Natural killer cell (primary cell): Measurements from ENCODE around the gene CEP290. TPM values are rescaled to one million over a fixed set of nuclear protein-coding genes. Genes with fewer than 3 reads are reported as not detected.

Experiments
- ATAC-seq, 3 donors: fragments of 150-1000 bp in 2 of 3; fragments of 200-7000 bp in 1 of 3; cut with Tn5 transposase; 1 replicate in 1 of 3; 2 replicates in 2 of 3; pipeline ENCODE4 v1.10.0; 2021; ENCODE audit warnings: mild to moderate bottlenecking in 2 of 3, moderate library complexity in 2 of 3
- DNase-seq, 2 donors: peaks; one replicate each; pipeline versions ENCODE4 v3.0.0 to v3.0.0-alpha.2; 2013 to 2021; ENCODE audit warnings: mixed read lengths in 1 of 2
- H3K27ac ChIP-seq: one replicate; pipeline ENCODE4 v1.5.1; 2013; ENCODE audit warnings: mild to moderate bottlenecking, low read length
- H3K27me3 ChIP-seq: one replicate; pipeline ENCODE4 v1.6.1; 2013; ENCODE audit warnings: low read length; ENCODE audit not compliant: control insufficient read depth, insufficient read depth
- H3K36me3 ChIP-seq: one replicate; pipeline ENCODE4 v1.6.1; 2013; ENCODE audit warnings: low read length; ENCODE audit not compliant: control insufficient read depth, insufficient read depth
- H3K4me1 ChIP-seq: one replicate; pipeline ENCODE4 v1.6.1; 2013; ENCODE audit warnings: low read length; ENCODE audit not compliant: control insufficient read depth, insufficient read depth
- H3K4me3 ChIP-seq: one replicate; pipeline ENCODE4 v1.5.1; 2013; ENCODE audit warnings: low read length
- H3K9me3 ChIP-seq: one replicate; pipeline ENCODE4 v1.6.1; 2013; ENCODE audit warnings: low read length; ENCODE audit not compliant: control insufficient read depth, insufficient read depth
- H3K27ac Mint-ChIP-seq, 2 donors: one replicate each; pipeline ENCODE4 v1.8.0; 2022; ENCODE audit warnings: mild to moderate bottlenecking in 2 of 2, mixed read lengths in 2 of 2, moderate library complexity in 1 of 2
- H3K27me3 Mint-ChIP-seq, 2 donors: one replicate each; pipeline ENCODE4 v1.8.0; 2022; ENCODE audit warnings: low read depth in 2 of 2, mixed read lengths in 2 of 2
- H3K36me3 Mint-ChIP-seq: one replicate; pipeline ENCODE4 v1.8.0; 2022; ENCODE audit warnings: mixed read lengths
- H3K4me1 Mint-ChIP-seq, 2 donors: one replicate each; pipeline ENCODE4 v1.8.0; 2022; ENCODE audit warnings: mixed read lengths in 2 of 2
- H3K4me3 Mint-ChIP-seq: one replicate; pipeline ENCODE4 v1.8.0; 2022; ENCODE audit warnings: mild to moderate bottlenecking, moderate library complexity, mixed read lengths
- H3K9me3 Mint-ChIP-seq, 2 donors: one replicate each; pipeline ENCODE4 v1.8.0; 2022; ENCODE audit warnings: mixed read lengths in 2 of 2
- WGBS: methylation state at CpG from one replicate; pipeline ENCODE4 v1.1.7; 2013; ENCODE audit warnings: missing lambda C conversion rate; ENCODE audit not compliant: insufficient coverage; 5-methylcytosine and 5-hydroxymethylcytosine counted together
- intact Hi-C: fragments of 100-400 bp; cut with micrococcal nuclease; formaldehyde crosslinking; loops from one replicate; pipeline ENCODE4 v1.14.2; 2022
- total RNA-seq, 4 donors: library from RNA; stranded (reverse); fragments of 120-200 nt in 1 of 4; gene quantifications; one replicate each; pipeline versions ENCODE4 v1.2.3 to v1.2.4, GENCODE V29; 2013 to 2022
- TF ChIP-seq, protein P1 (sequence below): fragments of 200-600 bp; IDR thresholded peaks from one replicate; pipeline ENCODE4 v1.8.0; 2022; ENCODE audit warnings: antibody characterized with exemption

CEP290 gene, protein sequence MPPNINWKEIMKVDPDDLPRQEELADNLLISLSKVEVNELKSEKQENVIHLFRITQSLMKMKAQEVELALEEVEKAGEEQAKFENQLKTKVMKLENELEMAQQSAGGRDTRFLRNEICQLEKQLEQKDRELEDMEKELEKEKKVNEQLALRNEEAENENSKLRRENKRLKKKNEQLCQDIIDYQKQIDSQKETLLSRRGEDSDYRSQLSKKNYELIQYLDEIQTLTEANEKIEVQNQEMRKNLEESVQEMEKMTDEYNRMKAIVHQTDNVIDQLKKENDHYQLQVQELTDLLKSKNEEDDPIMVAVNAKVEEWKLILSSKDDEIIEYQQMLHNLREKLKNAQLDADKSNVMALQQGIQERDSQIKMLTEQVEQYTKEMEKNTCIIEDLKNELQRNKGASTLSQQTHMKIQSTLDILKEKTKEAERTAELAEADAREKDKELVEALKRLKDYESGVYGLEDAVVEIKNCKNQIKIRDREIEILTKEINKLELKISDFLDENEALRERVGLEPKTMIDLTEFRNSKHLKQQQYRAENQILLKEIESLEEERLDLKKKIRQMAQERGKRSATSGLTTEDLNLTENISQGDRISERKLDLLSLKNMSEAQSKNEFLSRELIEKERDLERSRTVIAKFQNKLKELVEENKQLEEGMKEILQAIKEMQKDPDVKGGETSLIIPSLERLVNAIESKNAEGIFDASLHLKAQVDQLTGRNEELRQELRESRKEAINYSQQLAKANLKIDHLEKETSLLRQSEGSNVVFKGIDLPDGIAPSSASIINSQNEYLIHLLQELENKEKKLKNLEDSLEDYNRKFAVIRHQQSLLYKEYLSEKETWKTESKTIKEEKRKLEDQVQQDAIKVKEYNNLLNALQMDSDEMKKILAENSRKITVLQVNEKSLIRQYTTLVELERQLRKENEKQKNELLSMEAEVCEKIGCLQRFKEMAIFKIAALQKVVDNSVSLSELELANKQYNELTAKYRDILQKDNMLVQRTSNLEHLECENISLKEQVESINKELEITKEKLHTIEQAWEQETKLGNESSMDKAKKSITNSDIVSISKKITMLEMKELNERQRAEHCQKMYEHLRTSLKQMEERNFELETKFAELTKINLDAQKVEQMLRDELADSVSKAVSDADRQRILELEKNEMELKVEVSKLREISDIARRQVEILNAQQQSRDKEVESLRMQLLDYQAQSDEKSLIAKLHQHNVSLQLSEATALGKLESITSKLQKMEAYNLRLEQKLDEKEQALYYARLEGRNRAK (N-terminal part only)
- 10 to 100 TPM; 14.3 to 23.6 (median 18.7) TPM for total RNA-seq
- total RNA-seq (2013) = 27.5 TPM

DNA sequence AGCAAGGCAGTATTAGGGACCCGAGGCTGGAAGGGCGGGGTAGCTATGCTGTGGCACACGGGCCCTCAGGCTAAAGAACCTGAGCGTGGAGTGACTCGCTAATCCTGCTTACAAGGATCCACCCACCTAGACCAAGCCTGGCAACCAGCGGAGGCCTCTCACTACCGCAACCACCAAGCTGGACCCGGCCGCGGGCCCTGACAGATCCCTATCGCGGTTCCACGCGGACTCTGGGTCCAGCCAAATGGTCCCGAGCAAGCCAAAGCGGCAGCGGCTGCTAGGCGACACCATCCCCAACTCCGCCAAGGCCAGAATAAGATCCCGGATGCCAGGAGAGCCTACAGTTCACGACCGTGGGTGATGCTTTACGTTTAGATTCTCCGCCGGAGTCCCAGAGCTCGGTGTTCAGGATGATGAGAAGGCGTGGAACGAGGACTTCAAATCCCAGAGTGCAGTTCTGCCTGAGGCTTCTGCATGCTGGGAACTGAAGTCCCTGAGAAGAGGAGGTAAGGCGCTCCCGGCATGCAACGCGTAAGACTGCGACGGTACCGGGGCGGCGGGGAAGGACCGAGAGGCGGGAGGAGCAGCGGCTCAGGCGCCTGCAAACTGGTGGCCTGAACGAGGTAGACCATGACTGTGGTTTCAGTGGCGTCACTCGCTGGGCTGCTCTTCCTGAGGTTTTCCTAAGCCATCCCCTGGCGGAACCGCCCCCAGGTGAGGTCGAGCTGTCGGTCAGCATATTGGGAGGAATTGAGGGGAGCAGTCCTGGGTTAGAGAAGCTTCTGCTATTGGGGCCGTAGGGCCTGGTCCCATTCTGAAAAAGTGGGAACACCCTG lies at the start of gene CEP290, which contains the start of gene TMTC3:
Gene CEP290 (minus strand): TSS at position 315 of the 836 bp plus-strand sequence. CDS start 781 bp downstream, outside the sequence.
Gene TMTC3 (plus strand): TSS at position 534 of the 836 bp plus-strand sequence. CDS start 6,009 bp downstream, outside the sequence.
- H3K27ac ChIP-seq = peak within 1 kb of the TSS; percentile 87

DNA sequence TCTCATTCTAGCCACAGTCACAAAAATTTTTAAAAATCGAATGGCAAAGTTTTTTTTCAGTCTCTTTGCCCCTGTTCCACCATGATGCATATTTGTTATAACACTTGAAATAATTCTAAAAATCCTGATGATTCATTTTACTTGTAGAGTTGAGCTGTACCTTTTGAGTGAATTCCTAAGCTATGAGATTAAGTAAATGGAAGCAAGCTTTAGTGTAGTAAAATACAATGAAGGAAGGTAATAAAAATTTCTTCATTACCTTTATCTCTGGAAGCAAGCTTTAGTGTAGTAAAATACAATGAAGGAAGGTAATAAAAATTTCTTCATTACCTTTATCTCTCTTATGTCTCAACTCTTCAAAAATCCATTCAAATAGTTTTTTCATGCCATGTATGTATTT lies 46.3 kb upstream of the CEP290 start:
- Histone ChIP-seq H3K4me3 (no peak overlapping the region), H3K9me3 (no peaks in the 10 kb centered on the region), H3K4me1 (no peaks in the 10 kb centered on the region), H3K27me3 (no peaks in the 10 kb centered on the region), H3K27ac (no peak overlapping the region), H3K36me3 (peaks cover 13% of the 10 kb centered on the region)
- WGBS = 100% methylated on average over 1 of the region's 1 CpG
- TF ChIP-seq, protein P1, sequence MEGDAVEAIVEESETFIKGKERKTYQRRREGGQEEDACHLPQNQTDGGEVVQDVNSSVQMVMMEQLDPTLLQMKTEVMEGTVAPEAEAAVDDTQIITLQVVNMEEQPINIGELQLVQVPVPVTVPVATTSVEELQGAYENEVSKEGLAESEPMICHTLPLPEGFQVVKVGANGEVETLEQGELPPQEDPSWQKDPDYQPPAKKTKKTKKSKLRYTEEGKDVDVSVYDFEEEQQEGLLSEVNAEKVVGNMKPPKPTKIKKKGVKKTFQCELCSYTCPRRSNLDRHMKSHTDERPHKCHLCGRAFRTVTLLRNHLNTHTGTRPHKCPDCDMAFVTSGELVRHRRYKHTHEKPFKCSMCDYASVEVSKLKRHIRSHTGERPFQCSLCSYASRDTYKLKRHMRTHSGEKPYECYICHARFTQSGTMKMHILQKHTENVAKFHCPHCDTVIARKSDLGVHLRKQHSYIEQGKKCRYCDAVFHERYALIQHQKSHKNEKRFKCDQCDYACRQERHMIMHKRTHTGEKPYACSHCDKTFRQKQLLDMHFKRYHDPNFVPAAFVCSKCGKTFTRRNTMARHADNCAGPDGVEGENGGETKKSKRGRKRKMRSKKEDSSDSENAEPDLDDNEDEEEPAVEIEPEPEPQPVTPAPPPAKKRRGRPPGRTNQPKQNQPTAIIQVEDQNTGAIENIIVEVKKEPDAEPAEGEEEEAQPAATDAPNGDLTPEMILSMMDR = no peak
- H3K36me3 Mint-ChIP-seq = peaks cover 6% of the 10 kb centered on the region
- H3K27ac Mint-ChIP-seq = no peak overlapping the region
- no peaks in the 10 kb centered on the region for H3K27me3 Mint-ChIP-seq
- no peak overlapping the region for H3K4me3 Mint-ChIP-seq
- H3K4me1 Mint-ChIP-seq = no peaks in the 10 kb centered on the region
- DNase-seq = no peak
- ATAC-seq = no peak
- no peaks in the 10 kb centered on the region for H3K9me3 Mint-ChIP-seq
- intact Hi-C loops = no loop called here

More for the DNA sequence above, at the start of gene CEP290, which contains the start of gene TMTC3:
- Mint-ChIP-seq H3K27me3 (no peaks in the 10 kb centered on the region), H3K9me3 (no peaks in the 10 kb centered on the region), H3K4me3 (peak within 1 kb of the TSS; percentile 98), H3K4me1 (peaks cover 25 to 49% of the 10 kb centered on the region in 2 donors), H3K27ac (peak within 1 kb of the TSS; percentile 90 to 91), H3K36me3 (no peaks in the 10 kb centered on the region)
- peak within 1 kb of the TSS; percentile 67 for H3K4me3 ChIP-seq
- TF ChIP-seq, protein P1 = no peak
- DNase-seq = peak; percentile 82 to 98
- no peaks in the 10 kb centered on the region for H3K9me3 ChIP-seq
- peaks cover 11% of the 10 kb centered on the region for H3K4me1 ChIP-seq
- no peaks in the 10 kb centered on the region for H3K27me3 ChIP-seq
- H3K36me3 ChIP-seq = no peaks in the 10 kb centered on the region
- intact Hi-C loops = loop anchor here (1.0 to 5.0 kb wide), 2 partner anchors 107 to 1385 kb away; partner anchors contain the start of gene POC1B
- whole genome bisulfite sequencing = under 1% methylated on average over 49 of the region's 49 CpGs
- ATAC-seq = peak; percentile 95 to 99 (median 96)

DNA sequence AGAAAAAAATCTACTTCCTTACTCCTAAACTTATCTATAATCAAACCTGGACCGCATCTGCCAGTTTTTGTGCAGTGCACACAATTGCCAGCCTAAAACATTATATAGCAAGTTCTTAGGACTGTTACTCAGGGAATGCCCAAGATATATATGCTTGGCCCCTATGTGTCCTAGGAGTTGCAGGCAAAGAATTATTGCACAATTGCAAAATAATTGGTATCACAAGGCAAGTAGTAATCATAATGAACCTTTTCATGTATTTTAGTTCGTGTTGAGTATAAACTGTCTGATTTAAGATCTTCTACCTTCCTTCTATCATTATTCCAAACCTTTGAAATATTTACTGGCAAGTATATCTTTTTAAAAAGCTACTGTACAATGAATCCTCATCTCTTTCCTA lies 45.7 kb upstream of the CEP290 start:
- H3K36me3 ChIP-seq = peaks cover 13% of the 10 kb centered on the region
- no peaks in the 10 kb centered on the region for H3K27me3 Mint-ChIP-seq
- no peak overlapping the region for H3K4me3 ChIP-seq
- TF ChIP-seq, protein P1 = no peak
- WGBS = 100% methylated on average over 1 of the region's 2 CpGs
- no peaks in the 10 kb centered on the region for H3K4me1 Mint-ChIP-seq
- no peak overlapping the region for H3K27ac ChIP-seq
- no peak overlapping the region for H3K4me3 Mint-ChIP-seq
- peaks cover 6% of the 10 kb centered on the region for H3K36me3 Mint-ChIP-seq
- intact Hi-C loops = no loop called here
- ATAC-seq (no peak), DNase-seq (no peak)
- no peaks in the 10 kb centered on the region for H3K9me3 Mint-ChIP-seq
- H3K27ac Mint-ChIP-seq = no peak overlapping the region
- H3K4me1 ChIP-seq = no peaks in the 10 kb centered on the region
- no peaks in the 10 kb centered on the region for H3K27me3 ChIP-seq
- H3K9me3 ChIP-seq = no peaks in the 10 kb centered on the region
